GM12892 (cell line): ENCODE measurements around the gene GSS.

Source experiments
- POLR2A ChIP-seq: IDR thresholded peaks from 2 replicates; pipeline ENCODE4 v1.6.1; 2011; ENCODE audit warnings: low read depth, low read length, control low read depth
- POLR2AphosphoS5 ChIP-seq: IDR thresholded peaks from 2 replicates; pipeline ENCODE4 v1.6.1; 2011; ENCODE audit warnings: low read depth, low read length, control low read depth
- TAF1 ChIP-seq: IDR thresholded peaks from 2 replicates; pipeline ENCODE4 v1.6.1; 2011; ENCODE audit warnings: low read depth, mild to moderate bottlenecking, control low read depth, low read length, borderline replicate concordance

DNA sequence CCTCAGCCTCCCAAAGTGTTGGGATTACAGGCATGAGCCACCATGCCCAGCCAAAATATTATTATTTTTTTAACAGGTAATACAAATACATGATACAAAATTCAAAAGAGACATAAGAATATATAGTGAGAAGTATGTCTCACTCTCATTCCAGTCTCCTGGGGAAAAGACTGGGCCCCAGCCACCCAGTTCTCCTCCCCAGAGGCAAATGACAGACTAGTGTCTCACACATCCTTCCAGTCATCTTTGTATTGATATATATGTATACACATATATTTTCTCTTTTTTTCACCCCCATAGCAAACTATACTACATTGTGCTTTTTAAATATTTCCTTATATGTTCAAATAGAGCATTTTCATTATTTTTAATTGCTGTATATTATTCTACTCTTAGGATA lies 8.3 kb downstream of the GSS start:
- no peak for TF ChIP-seq POLR2A
- no peak for TF ChIP-seq POLR2AphosphoS5
- no peak for TF ChIP-seq TAF1
